GM18498 (cell line): ENCODE measurements around the gene C16orf74.
A peak's percentile ranks its signal among the peaks of the same experiment; 100 is the strongest.

Experiments
- ATAC-seq: cut with Tn5 transposase; IDR thresholded peaks from one replicate; pipeline ENCODE4 v1.9.1; 2021; ENCODE audit warnings: mild to moderate bottlenecking, moderate library complexity; ENCODE audit not compliant: unreplicated experiment

Gene C16orf74

GRCh38 chr16:85698935-85699558, 51.8 kb downstream of the C16orf74 start:
- ATAC-seq: no peak

- no peak for ATAC-seq
These were observed 52.4 kb downstream of the C16orf74 start for GRCh38 chr16:85698459-85698891.

- no peak for ATAC-seq
These were observed 53.5 kb downstream of the C16orf74 start for GRCh38 chr16:85697431-85697830.

GRCh38 chr16:85696781-85697180, 54.1 kb downstream of the C16orf74 start:
- ATAC-seq: no peak

- ATAC-seq: no peak
These were observed 55.4 kb downstream of the C16orf74 start for GRCh38 chr16:85695196-85696128.

GRCh38 chr16:85690469-85691064, 60.3 kb downstream of the C16orf74 start:
- ATAC-seq: no peak

- ATAC-seq: no peak
These were observed 61.0 kb downstream of the C16orf74 start for GRCh38 chr16:85689950-85690320.

GRCh38 chr16:85689285-85689949, 61.5 kb downstream of the C16orf74 start:
- no peak for ATAC-seq

GRCh38 chr16:85688586-85689284, 62.2 kb downstream of the C16orf74 start, which contains the start of gene GINS2:
Gene GINS2, minus strand, starts transcription at chr16:85688954. Its CDS starts 56 bp downstream, at chr16:85688898.
- ATAC-seq: peak; percentile 94

- ATAC-seq: no peak
These were observed 63.0 kb downstream of the C16orf74 start for GRCh38 chr16:85687651-85688471.

GRCh38 chr16:85686912-85687591, 63.8 kb downstream of the C16orf74 start:
- no peak for ATAC-seq

- ATAC-seq: no peak
These were observed 65.6 kb downstream of the C16orf74 start for GRCh38 chr16:85685251-85685650.

- ATAC-seq: no peak
These were observed 67.5 kb downstream of the C16orf74 start for GRCh38 chr16:85683363-85683762.

GRCh38 chr16:85682516-85682915, 68.4 kb downstream of the C16orf74 start:
- ATAC-seq: no peak

- ATAC-seq: no peak
These were observed 69.6 kb downstream of the C16orf74 start for GRCh38 chr16:85681255-85681654.

GRCh38 chr16:85680352-85680944, 70.4 kb downstream of the C16orf74 start:
- ATAC-seq: no peak

- ATAC-seq: no peak
These were observed 71.0 kb downstream of the C16orf74 start for GRCh38 chr16:85679870-85680269.

- no peak for ATAC-seq
These were observed 72.1 kb downstream of the C16orf74 start for GRCh38 chr16:85678821-85679220.

GRCh38 chr16:85678016-85678415, 72.9 kb downstream of the C16orf74 start:
- ATAC-seq: no peak
